Measurements from ENCODE around the gene RETN.

The RETN gene

GRCh38 chr19:7661744-7662538 lies 6.9 kb upstream of the RETN start:
- DNase-seq = peak; percentile 69

- DNase-seq = no peak
Observed at GRCh38 chr19:7662657-7663056, 6.2 kb upstream of the RETN start.

- DNase-seq = no peak
Observed at GRCh38 chr19:7663706-7664105, 5.1 kb upstream of the RETN start.

- no peak for DNase-seq
Observed at GRCh38 chr19:7665076-7665475, 3.8 kb upstream of the RETN start.

GRCh38 chr19:7669641-7670040 lies 792 bp downstream of the RETN start:
- DNase-seq = no peak

- DNase-seq = peak; percentile 64
Observed at GRCh38 chr19:7670150-7670783, 1.4 kb downstream of the RETN start.

GRCh38 chr19:7670790-7671189 lies 1.9 kb downstream of the RETN start:
- DNase-seq = no peak

GRCh38 chr19:7672522-7672921 lies 3.7 kb downstream of the RETN start:
- no peak for DNase-seq

- DNase-seq = peak; percentile 100
Observed at GRCh38 chr19:7674010-7675005, 5.5 kb downstream of the RETN start.

- peak; percentile 96 for DNase-seq
Observed at GRCh38 chr19:7676376-7676775, 7.5 kb downstream of the RETN start.

GRCh38 chr19:7676854-7677253 lies 8.0 kb downstream of the RETN start, which contains the start of gene MCEMP1:
TSS of gene MCEMP1 (plus strand) at chr19:7677090. CDS start at chr19:7677121, 31 bp downstream.
- DNase-seq = peak; percentile 72

GRCh38 chr19:7677669-7678311 lies 8.9 kb downstream of the RETN start:
- no peak for DNase-seq

GRCh38 chr19:7678971-7679751 lies 10.3 kb downstream of the RETN start:
- peak; percentile 85 for DNase-seq

- no peak for DNase-seq
Observed at GRCh38 chr19:7679771-7680605, 11.1 kb downstream of the RETN start.

- DNase-seq = peak; percentile 88
Observed at GRCh38 chr19:7680606-7681339, 11.9 kb downstream of the RETN start, which contains the start of gene TRAPPC5. TSS of gene TRAPPC5 (plus strand) at chr19:7680833. CDS start at chr19:7682254, 1,421 bp downstream.

GRCh38 chr19:7681340-7682174 lies 12.7 kb downstream of the RETN start:
- peak; percentile 98 for DNase-seq

- no peak for DNase-seq
Observed at GRCh38 chr19:7682175-7682855, 13.5 kb downstream of the RETN start.

Data from MV-4-11 (cell line).